HG03342 (cell line): ENCODE measurements around the gene PRELID2.
A peak's percentile ranks its signal among the peaks of the same experiment; 100 is the strongest.
"Not testable (repeated sequence)": the region's sequence is repeated elsewhere in the genome, so short reads cannot be mapped to it uniquely, and the experiment has no call there.

Experiments
- ATAC-seq: cut with Tn5 transposase; IDR thresholded peaks from one replicate; pipeline ENCODE4 v1.9.1; 2021; ENCODE audit warnings: mild to moderate bottlenecking, moderate library complexity; ENCODE audit not compliant: unreplicated experiment

Gene PRELID2

DNA sequence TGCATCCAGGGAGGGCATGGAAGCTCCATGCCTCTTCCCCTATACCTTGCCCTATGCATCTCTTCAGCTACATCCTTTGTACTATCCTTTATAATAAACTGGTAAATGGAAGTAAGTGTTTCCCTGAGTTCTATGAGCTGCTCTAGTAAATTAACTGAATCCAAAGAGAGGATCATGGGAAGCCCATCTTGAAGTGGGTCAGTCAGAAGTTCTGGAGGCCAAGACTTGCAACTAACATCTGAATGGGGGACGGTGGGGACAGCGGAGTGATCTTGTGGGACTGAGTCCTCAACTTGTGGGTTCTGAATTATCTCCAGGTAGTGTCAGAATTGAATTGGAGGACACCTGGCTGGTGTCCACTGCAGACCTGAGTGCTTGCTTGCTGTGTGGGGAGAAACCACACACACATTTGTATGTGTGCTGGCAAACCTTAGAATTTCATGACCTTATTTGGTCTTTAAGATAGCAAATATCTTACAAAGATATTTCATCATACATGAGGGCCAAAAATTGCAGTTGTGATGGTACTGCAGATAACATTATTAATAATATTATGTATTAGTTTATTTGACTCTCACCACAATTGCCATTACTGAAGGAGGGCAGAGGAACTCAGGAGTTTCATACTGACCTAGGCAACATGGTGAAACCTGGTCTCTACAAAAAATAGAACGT is 5.5 kb upstream of the PRELID2 start:
- no peak for ATAC-seq

GRCh38 chr5:145838276-145838675 is 3.1 kb upstream of the PRELID2 start:
- no peak for ATAC-seq

- not testable (repeated sequence) for ATAC-seq
These were observed 1.1 kb upstream of the PRELID2 start for GRCh38 chr5:145836241-145836640.

DNA sequence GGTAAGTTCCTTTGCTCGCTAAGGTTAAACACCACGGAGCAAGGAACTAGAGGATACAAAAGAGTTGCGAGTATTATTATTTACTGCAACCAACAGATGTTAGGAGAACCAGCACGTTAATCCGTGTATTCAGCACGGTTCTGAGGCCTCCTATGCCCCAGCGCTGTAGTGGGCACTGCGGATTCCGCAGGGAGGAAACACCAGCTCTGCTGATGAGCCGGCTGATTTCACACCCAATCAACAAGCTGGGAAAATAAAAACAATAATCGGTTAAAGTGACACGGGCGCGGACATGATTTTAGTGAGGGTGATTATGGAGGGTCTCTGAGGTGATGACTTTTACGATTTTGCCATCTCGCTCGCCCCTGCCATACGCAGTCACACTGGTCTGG is 702 bp upstream of the PRELID2 start:
- peak; percentile 3 for ATAC-seq

- ATAC-seq, result no peak
These were observed 607 bp downstream of the PRELID2 start for GRCh38 chr5:145834554-145834916.

GRCh38 chr5:145833631-145834200 is 1.4 kb downstream of the PRELID2 start:
- no peak for ATAC-seq

GRCh38 chr5:145830594-145830993 is 4.5 kb downstream of the PRELID2 start:
- no peak for ATAC-seq

GRCh38 chr5:145829708-145830361 is 5.3 kb downstream of the PRELID2 start:
- ATAC-seq, result no peak

DNA sequence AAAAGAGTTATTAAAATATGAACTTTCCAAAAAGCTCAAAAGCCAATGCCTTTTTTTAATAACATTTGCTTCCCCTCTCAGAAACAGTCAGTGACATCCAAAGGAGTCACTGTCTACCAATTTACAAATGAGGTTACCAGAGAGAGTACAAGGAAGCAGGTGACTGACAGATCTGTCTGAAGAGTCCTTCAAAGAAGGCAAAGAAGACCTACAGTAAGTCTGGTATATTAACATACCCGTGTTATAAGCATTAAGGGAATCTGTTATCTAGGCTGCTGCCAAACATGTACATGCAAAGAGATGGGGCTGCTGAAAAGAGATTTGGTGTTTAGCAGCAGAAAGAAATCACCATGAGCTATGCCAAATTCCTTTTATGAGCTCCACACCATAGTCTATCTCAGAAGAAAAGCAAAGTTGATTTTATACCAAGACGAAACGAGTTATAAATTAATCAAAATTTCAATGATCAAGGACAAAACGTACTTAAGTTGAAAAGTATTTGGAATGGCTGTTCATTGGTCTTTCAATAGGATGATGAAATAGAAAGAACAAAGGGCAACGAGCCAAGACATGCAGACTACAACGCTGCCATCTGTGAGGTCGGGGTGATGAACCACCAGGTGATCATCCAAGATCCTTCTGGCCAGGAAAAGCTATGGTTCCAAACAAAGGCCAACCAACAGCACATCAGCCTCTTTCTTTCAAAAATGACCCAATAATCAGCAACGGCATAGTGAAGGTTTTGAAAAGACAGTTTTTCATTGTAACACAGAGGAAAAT is 8.1 kb downstream of the PRELID2 start:
- ATAC-seq, result no peak

- ATAC-seq, result peak; percentile 82
These were observed 9.4 kb downstream of the PRELID2 start for GRCh38 chr5:145825751-145826180.

GRCh38 chr5:145824040-145824439 is 11.1 kb downstream of the PRELID2 start:
- no peak for ATAC-seq

DNA sequence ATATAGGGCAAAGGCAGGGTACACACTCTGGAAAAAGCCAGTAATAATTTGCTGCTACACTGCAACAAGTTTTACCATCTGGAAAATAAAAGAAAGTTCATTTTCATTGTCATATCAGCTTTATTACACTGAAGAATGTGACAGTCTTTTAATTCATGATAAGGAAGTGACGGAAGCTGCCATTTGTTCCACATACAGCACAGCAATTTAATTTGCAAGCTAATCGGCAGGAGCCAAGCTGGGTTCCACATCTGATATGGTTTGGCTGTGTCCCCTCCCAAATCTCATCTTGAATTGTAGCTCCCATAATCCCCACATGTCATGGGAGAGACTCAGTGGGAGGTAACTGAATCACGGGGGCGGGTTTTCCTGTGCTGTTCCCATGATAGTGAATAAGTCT is 16.5 kb downstream of the PRELID2 start:
- no peak for ATAC-seq

DNA sequence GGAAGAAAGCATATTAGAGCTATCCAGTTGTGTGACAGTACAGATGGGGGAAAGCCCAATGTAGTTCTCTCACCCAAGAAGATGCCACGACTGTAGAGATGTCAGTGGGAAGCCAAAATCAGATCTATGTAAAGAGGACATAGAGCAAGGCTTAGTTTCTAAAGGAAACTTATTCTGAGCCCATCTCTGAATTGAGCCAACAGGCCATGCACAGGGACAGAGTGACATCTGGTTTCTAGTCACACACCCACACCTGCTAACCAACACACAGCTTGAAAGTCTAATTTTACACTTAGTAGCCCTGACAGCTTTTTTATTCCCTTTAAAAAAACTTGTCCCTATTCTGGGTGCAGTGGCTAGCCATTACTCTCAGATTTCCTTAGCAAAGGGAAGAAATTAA is 22.3 kb downstream of the PRELID2 start:
- ATAC-seq, result no peak

DNA sequence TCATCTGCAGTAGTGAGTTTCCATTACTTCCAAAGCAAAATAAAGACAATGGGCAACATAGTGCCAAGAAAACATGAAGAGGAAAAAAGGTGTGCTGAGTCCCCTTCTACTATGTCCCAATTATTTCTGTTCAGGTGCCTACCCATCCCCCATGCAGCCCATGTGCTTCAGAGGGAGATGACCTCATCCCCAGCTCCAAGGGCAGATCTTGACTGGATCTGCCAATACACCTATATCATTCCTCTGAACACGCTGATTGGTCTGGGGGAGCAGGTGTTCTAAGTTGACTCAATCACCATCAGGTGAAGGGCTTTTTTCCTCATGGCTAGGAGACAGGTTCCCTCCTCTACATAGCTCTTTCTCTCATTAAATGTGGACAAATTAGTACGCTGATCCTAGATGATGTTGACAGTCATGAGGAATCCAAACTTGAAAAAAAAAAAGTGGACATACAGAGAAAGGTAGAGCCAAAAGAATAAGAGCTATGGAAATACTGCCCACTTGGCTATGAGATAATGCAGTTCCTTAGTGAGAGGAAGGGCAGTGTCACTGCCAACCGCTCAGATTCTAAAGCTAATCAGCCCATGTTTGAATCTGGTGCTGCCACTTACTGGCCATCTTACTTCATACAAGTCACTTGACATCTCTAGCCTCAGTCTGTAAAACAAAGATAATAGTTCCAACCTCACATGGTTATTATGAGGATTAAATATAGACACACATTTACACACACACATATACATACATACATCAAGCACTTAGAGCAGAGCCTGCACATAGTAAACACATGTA is 23.1 kb downstream of the PRELID2 start:
- ATAC-seq, result no peak

DNA sequence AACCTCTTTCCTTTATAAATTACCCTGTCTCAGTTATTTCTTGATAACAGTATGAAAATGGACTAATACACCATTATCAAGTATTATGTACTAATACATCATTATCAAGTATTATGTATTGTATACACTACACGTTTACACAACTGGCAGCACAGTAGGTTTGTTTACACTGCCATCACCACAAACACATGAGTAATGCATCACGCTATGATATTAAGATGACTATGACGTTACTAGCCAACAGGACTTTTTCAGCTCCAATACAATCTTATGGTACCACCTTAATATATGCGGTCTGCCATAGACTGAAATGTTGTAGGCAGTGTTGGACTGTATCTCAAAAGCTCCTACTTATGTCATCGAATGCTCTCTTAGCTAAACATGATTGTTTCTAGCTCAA is 28.2 kb downstream of the PRELID2 start:
- ATAC-seq, result no peak

DNA sequence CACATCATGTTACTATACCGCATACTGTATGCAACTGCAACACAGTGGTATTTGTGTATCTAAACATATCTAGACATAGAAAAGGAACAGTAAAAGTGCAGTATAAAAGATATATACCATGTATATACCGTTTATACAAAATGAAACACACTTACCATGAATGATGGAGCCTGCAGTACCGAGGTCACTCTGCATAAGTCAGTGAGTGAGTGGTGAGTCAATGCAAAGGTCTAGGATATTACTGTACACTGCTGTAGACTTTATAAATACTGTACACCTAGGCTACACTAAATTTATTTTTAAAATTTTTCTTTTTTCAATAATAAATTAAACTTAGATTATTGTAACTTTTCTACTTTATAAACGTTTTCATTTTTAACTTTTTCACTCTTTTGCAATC is 29.3 kb downstream of the PRELID2 start:
- no peak for ATAC-seq

DNA sequence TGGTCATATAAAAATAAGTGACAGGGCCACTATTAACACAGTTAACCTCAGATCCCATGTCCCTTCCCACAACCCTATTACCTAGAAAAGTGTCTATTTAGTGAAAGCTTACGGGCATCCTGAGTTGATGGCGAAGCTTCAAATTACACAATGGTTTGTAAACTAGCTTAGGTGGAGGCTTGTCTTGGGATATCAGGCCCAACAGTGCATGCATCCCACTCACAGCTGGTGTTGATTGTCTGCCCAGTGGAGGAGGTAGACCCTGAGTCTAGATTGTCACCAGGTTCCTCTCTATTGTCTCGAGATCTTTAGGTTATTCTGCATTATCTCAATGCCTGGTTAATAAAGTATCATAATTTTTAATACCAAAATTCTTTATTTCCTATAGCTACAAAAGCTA is 30.4 kb downstream of the PRELID2 start:
- no peak for ATAC-seq

DNA sequence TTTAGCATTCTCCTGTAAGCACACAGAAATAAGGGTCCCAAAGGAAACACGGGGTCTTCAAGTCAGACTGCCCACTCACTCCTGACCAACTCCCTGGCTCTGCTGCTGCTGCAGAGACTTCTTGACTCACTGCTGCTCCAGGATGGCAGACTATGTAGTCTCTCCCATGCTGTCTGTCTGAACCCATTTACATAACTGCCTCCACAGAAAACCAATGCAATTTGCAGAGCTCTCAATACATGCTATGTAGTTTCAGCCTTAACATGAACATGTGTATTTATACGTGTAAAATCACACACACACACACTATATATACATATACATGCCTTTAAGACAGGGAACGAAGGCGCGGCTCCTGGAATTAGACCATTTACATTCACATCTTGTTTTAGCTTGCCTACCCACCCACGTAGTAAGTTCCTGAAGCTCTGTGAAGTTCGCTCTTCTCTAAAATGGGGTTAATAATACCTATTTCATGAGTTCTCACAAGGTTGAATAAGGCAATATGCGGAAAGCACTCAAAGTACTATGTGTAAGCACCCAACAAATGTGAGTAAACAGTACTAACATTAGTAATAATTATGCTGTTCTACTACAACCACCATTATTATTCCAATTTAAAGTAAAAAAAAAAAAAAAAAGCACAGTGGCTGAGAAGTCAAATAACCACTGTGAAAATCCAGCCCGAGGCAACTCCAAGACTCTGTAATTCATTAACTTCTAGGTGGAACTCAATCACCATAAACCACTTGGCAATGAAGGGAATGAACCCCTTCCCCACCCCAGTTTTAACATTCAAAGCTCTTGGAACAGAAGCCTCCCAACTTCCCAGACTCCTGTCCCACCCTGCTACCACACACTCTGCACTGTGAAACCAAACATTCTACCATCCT is 31.8 kb downstream of the PRELID2 start:
- no peak for ATAC-seq

DNA sequence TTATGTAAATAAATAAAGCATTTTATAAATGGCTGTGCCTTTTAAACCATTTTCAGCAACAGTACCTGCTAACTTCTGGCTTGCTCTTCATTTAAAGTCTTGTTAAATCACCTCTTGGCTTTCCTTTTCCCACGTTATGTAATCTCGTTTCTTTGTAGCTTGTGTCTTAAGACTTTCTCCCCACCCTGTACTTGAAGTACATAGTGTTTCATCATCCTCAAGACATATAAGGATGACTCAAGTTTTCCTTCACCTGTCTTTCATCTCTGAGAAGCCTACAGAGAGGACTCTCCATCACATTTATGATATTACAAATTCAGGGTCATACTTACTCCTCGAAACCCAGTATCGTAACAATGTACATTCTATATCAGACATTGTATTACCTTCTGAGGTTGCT is 33.9 kb downstream of the PRELID2 start:
- no peak for ATAC-seq

GRCh38 chr5:145800181-145800580 is 35.0 kb downstream of the PRELID2 start:
- no peak for ATAC-seq
